ENCODE data around the gene TRIP6. TPM values are rescaled to one million over a fixed set of nuclear protein-coding genes. Genes with fewer than 3 reads are reported as not detected.

Gene TRIP6
- total and polyA plus RNA-seq, 2 experiments from 2014 or later, result 57.5 to 70.3 TPM

GRCh38 chr7:100829150-100829716 lies 38.0 kb upstream of the TRIP6 start:
- no peaks in the 10 kb centered on the region for H3K9me3 ChIP-seq (ENCODE audit: low read depth)
- H3K79me2 ChIP-seq, result peaks cover 45% of the 10 kb centered on the region
- H3K4me1 ChIP-seq (ENCODE audit: insufficient read depth), result peaks cover 35% of the 10 kb centered on the region
- H3K4me3 ChIP-seq, result no peak overlapping the region
- TF ChIP-seq EZH2 (IDR thresholded peaks at IDR 0.05; ENCODE audit: borderline replicate concordance), result no peak
- TF ChIP-seq EZH2phosphoT487 (IDR thresholded peaks at IDR 0.05; ENCODE audit: low read depth, severe bottlenecking, unreplicated experiment), result no peak
- no peak for TF ChIP-seq CTCF (IDR thresholded peaks at IDR 0.05; ENCODE audit: poor library complexity)
- H3K9me2 ChIP-seq (replicated peaks; ENCODE audit: insufficient read depth), result no peaks in the 10 kb centered on the region
- no peaks in the 10 kb centered on the region for H3K36me3 ChIP-seq (replicated peaks; ENCODE audit: insufficient read depth, low read depth)
- 69% methylated on average over 17 of the region's 20 CpGs for WGBS (ENCODE audit: low lambda C conversion rate, missing lambda C conversion rate)
- peaks cover 20% of the 10 kb centered on the region for H4K20me1 ChIP-seq (ENCODE audit: insufficient read depth, poor library complexity, severe bottlenecking)
- H2AFZ ChIP-seq, result no peak overlapping the region
- H3K27me3 ChIP-seq, result no peaks in the 10 kb centered on the region
- no peak for DNase-seq (ENCODE audit: low spot score)
- H3K27ac ChIP-seq, result peak overlapping the region; percentile 64
- H3K4me2 ChIP-seq, result peak overlapping the region; percentile 97

- Histone ChIP-seq H3K27ac (peak overlapping the region; percentile 91), H3K9me2 (replicated peaks; ENCODE audit: insufficient read depth) (no peaks in the 10 kb centered on the region), H3K79me2 (peaks cover 34% of the 10 kb centered on the region), H4K20me1 (ENCODE audit: insufficient read depth, poor library complexity, severe bottlenecking) (peaks cover 9% of the 10 kb centered on the region), H3K9me3 (ENCODE audit: low read depth) (no peaks in the 10 kb centered on the region), H3K36me3 (replicated peaks; ENCODE audit: insufficient read depth, low read depth) (no peaks in the 10 kb centered on the region), H2AFZ (no peak overlapping the region), H3K4me1 (ENCODE audit: insufficient read depth) (peaks cover 23% of the 10 kb centered on the region), H3K27me3 (no peaks in the 10 kb centered on the region), H3K4me3 (no peak overlapping the region), H3K4me2 (no peak overlapping the region)
- TF ChIP-seq EZH2phosphoT487 (IDR thresholded peaks at IDR 0.05; ENCODE audit: low read depth, severe bottlenecking, unreplicated experiment) (no peak), EZH2 (IDR thresholded peaks at IDR 0.05; ENCODE audit: borderline replicate concordance) (no peak), CTCF (IDR thresholded peaks at IDR 0.05; ENCODE audit: poor library complexity) (no peak)
- DNase-seq (ENCODE audit: low spot score), result no peak
- 93% methylated on average over 4 of the region's 4 CpGs for WGBS (ENCODE audit: low lambda C conversion rate, missing lambda C conversion rate)
Observed at GRCh38 chr7:100830396-100830795, 36.8 kb upstream of the TRIP6 start.

- no peak for DNase-seq (ENCODE audit: low spot score)
- no peaks in the 10 kb centered on the region for H3K36me3 ChIP-seq (replicated peaks; ENCODE audit: insufficient read depth, low read depth)
- no peaks in the 10 kb centered on the region for H4K20me1 ChIP-seq (ENCODE audit: insufficient read depth, poor library complexity, severe bottlenecking)
- peak overlapping the region; percentile 91 for H3K27ac ChIP-seq
- TF ChIP-seq CTCF (IDR thresholded peaks at IDR 0.05; ENCODE audit: poor library complexity) (no peak), EZH2 (IDR thresholded peaks at IDR 0.05; ENCODE audit: borderline replicate concordance) (no peak), EZH2phosphoT487 (IDR thresholded peaks at IDR 0.05; ENCODE audit: low read depth, severe bottlenecking, unreplicated experiment) (no peak)
- H3K9me3 ChIP-seq (ENCODE audit: low read depth), result no peaks in the 10 kb centered on the region
- peaks cover 18% of the 10 kb centered on the region for H3K79me2 ChIP-seq
- 76% methylated on average over 5 of the region's 5 CpGs for WGBS (ENCODE audit: low lambda C conversion rate, missing lambda C conversion rate)
- no peaks in the 10 kb centered on the region for H3K27me3 ChIP-seq
- H3K4me3 ChIP-seq, result no peak overlapping the region
- peaks cover 33% of the 10 kb centered on the region for H3K4me1 ChIP-seq (ENCODE audit: insufficient read depth)
- H3K4me2 ChIP-seq, result peak overlapping the region; percentile 65
- H3K9me2 ChIP-seq (replicated peaks; ENCODE audit: insufficient read depth), result no peaks in the 10 kb centered on the region
- H2AFZ ChIP-seq, result no peak overlapping the region
Observed at GRCh38 chr7:100832281-100832633, 34.9 kb upstream of the TRIP6 start.
